Measurements from ENCODE around the gene FXN. TPM values are rescaled to one million over a fixed set of nuclear protein-coding genes. Genes with fewer than 3 reads are reported as not detected.

FXN gene
- total RNA-seq, 4 donors from 2014 or later = 4.2 to 15.2 (median 9.6) TPM

- WGBS = 86% methylated on average over 2 of the region's 2 CpGs
- intact Hi-C loops (cut with DNase I) = no loop called here
Observed at GRCh38 chr9:69028754-69029153, 6.8 kb upstream of the FXN start.

DNA sequence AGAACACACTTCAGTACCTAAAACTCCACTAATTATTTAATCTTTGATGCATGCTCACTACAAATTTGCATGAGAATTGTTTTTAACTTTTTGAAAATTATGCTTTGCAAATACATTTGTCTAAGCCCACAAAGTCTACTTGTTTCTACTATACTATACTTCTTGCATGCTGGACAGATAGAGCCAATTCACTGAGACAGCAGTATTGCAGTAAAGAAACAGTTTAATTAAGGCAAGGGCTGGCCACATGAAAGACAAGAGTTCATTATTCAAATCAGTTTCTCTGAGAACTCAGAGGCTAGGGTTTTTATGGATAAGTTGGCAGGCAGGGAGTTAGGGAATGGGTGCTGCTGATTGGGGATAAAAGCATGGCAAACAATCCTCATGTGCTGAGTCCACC lies 6.0 kb upstream of the FXN start:
- Histone ChIP-seq H3K4me3 (no peak overlapping the region), H3K4me1 (no peaks in the 10 kb centered on the region), H3K9me3 (no peaks in the 10 kb centered on the region), H3K27ac (replicated peaks in 1 of 4) (no peak overlapping the region), H3K27me3 (peaks cover 0 to 4% (median 0%) of the 10 kb centered on the region in 4 donors), H3K36me3 (no peaks in the 10 kb centered on the region)
- intact Hi-C loops (cut with DNase I) = no loop called here
- no peak for DNase-seq (ENCODE audit: extremely low spot score)
- no peak for TF ChIP-seq CTCF (IDR thresholded peaks at IDR 0.05)
- no peak for TF ChIP-seq EP300 (IDR thresholded peaks at IDR 0.05)
- no peak for TF ChIP-seq POLR2AphosphoS5 (IDR thresholded peaks at IDR 0.05)
- no peak for TF ChIP-seq POLR2A (IDR thresholded peaks at IDR 0.05; ENCODE audit: low read depth)

More at GRCh38 chr9:69028754-69029153, 6.8 kb upstream of the FXN start:
- Histone ChIP-seq H3K27me3 (peaks cover 0 to 4% (median 0%) of the 10 kb centered on the region in 4 donors), H3K4me1 (no peaks in the 10 kb centered on the region), H3K4me3 (no peak overlapping the region), H3K9me3 (no peaks in the 10 kb centered on the region), H3K36me3 (no peaks in the 10 kb centered on the region), H3K27ac (replicated peaks in 1 of 4) (no peak overlapping the region)
- DNase-seq (ENCODE audit: extremely low spot score) = no peak
- TF ChIP-seq POLR2A (IDR thresholded peaks at IDR 0.05; ENCODE audit: low read depth) = no peak
- TF ChIP-seq EP300 (IDR thresholded peaks at IDR 0.05) = no peak
- TF ChIP-seq CTCF (IDR thresholded peaks at IDR 0.05) = no peak
- TF ChIP-seq POLR2AphosphoS5 (IDR thresholded peaks at IDR 0.05) = no peak

- TF ChIP-seq POLR2AphosphoS5 (IDR thresholded peaks at IDR 0.05) = no peak
- TF ChIP-seq CTCF (IDR thresholded peaks at IDR 0.05) = no peak
- TF ChIP-seq EP300 (IDR thresholded peaks at IDR 0.05) = no peak
- no peak for TF ChIP-seq POLR2A (IDR thresholded peaks at IDR 0.05; ENCODE audit: low read depth)
- Histone ChIP-seq H3K4me3 (no peak overlapping the region), H3K9me3 (no peaks in the 10 kb centered on the region), H3K27me3 (no peaks in the 10 kb centered on the region), H3K36me3 (no peaks in the 10 kb centered on the region), H3K4me1 (peaks cover 3 to 6% (median 5%) of the 10 kb centered on the region in 4 donors), H3K27ac (replicated peaks in 1 of 4) (no peak overlapping the region)
- WGBS = 71% methylated on average over 1 of the region's 1 CpG
- DNase-seq (ENCODE audit: extremely low spot score) = no peak
- intact Hi-C loops (cut with DNase I) = no loop called here
Observed at GRCh38 chr9:69030851-69031645, 4.5 kb upstream of the FXN start.

- DNase-seq (ENCODE audit: extremely low spot score) = no peak
- H3K27ac ChIP-seq (replicated peaks in 1 of 4) = no peak overlapping the region
- no peak overlapping the region for H3K4me3 ChIP-seq
- intact Hi-C loops (cut with DNase I) = no loop called here
- no peaks in the 10 kb centered on the region for H3K9me3 ChIP-seq
- no peaks in the 10 kb centered on the region for H3K27me3 ChIP-seq
- peaks cover 8 to 23% (median 17%) of the 10 kb centered on the region in 4 donors for H3K4me1 ChIP-seq
- WGBS = 36% methylated on average over 2 of the region's 2 CpGs
- TF ChIP-seq POLR2AphosphoS5 (IDR thresholded peaks at IDR 0.05) = no peak
- TF ChIP-seq CTCF (IDR thresholded peaks at IDR 0.05) = no peak
- no peak for TF ChIP-seq EP300 (IDR thresholded peaks at IDR 0.05)
- TF ChIP-seq POLR2A (IDR thresholded peaks at IDR 0.05; ENCODE audit: low read depth) = no peak
- no peaks in the 10 kb centered on the region for H3K36me3 ChIP-seq
Observed at GRCh38 chr9:69034071-69034470, 1.5 kb upstream of the FXN start.
